Thoracic aorta (tissue), 2 donors: ENCODE results near the gene NKX2-8. TPM values are rescaled to one million over a fixed set of nuclear protein-coding genes. Genes with fewer than 3 reads are reported as not detected.
"Not testable (repeated sequence)": the region's sequence is repeated elsewhere in the genome, so short reads cannot be mapped to it uniquely, and the experiment has no call there.

Experiments used
- ATAC-seq: fragments of 150-250 bp; one replicate; pipeline ENCODE4 v1.8.0; 2017; ENCODE audit warnings: low read depth; ENCODE audit not compliant: insufficient number of reproducible peaks, low FRiP score
- DNase-seq: peaks from one replicate; pipeline ENCODE4 v3.0.0-alpha.2; 2020; ENCODE audit warnings: low spot score
- H3K27ac ChIP-seq, 2 donors: fragments of 200-600 bp; sonication (generic); 1 replicate in 1 of 2; 2 replicates in 1 of 2; pipeline ENCODE4 v1.5.1; 2016; ENCODE audit warnings: mild to moderate bottlenecking in 2 of 2, moderate library complexity in 2 of 2
- H3K27me3 ChIP-seq: fragments of 200-600 bp; sonication (generic); replicated peaks from 2 replicates; pipeline ENCODE4 v1.6.0; 2016; ENCODE audit warnings: mild to moderate bottlenecking; ENCODE audit not compliant: insufficient read depth
- H3K36me3 ChIP-seq: fragments of 200-600 bp; sonication (generic); one replicate; pipeline ENCODE4 v1.5.1; 2016
- H3K4me1 ChIP-seq, 2 donors: fragments of 200-600 bp; sonication (generic); 1 replicate in 1 of 2; 2 replicates in 1 of 2; pipeline versions ENCODE4 v1.5.1 to v1.6.0; 2016; ENCODE audit warnings: low read depth in 2 of 2, mild to moderate bottlenecking in 1 of 2; ENCODE audit not compliant: control insufficient read depth in 1 of 2
- H3K4me3 ChIP-seq: fragments of 200-600 bp; sonication (generic); 2 replicates; pipeline ENCODE4 v1.5.1; 2016; ENCODE audit warnings: mild to moderate bottlenecking
- H3K9me3 ChIP-seq: fragments of 200-600 bp; sonication (generic); 2 replicates; pipeline ENCODE4 v1.5.1; 2016
- total RNA-seq, 2 donors: library from RNA; depleted of rRNA; stranded (reverse); fragments of >200 nt; gene quantifications; one replicate each; pipeline versions ENCODE4 v1.1.0 to v1.2.3, GENCODE V29; 2016
- TF ChIP-seq, protein P1 (sequence below): fragments of 200-600 bp; sonication (generic); IDR thresholded peaks from one replicate; pipeline ENCODE4 v1.5.1; 2019; ENCODE audit warnings: antibody characterized with exemption

The NKX2-8 gene
- total RNA-seq, 2 donors from 2014 or later, result not detected

DNA sequence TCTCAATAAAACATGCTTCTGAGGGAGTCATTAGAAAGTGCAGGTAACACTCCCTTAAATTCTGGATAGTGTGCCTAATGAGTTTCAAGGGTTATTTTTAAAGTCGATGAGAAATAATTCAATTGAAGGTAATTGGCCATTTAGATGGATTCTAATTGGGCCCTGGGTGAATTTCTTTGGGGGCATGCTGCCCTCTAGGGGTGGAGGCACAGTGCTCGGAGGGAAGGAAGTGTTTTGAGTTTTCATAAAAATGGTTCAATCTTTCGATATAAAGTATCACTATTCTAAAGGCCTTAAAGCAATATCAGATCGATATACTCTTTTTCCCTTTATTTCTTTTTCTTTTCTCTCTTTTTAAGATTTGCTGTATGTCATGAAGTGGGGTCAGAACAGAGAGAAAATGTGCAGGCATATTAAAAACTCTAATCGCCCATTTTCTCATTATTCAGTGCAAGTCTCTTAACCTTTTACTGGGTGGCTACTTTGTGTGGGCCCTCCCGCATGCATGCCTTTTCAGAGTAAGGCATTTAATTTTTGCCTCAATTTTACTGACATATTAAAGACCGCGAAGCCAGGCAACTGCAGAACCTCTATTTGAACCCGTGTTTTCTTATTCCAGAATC lies 25.5 kb downstream of the NKX2-8 start:
- Histone ChIP-seq H3K4me1 (no peaks in the 10 kb centered on the region), H3K9me3 (no peaks in the 10 kb centered on the region), H3K36me3 (no peaks in the 10 kb centered on the region), H3K27me3 (no peaks in the 10 kb centered on the region), H3K27ac (no peak overlapping the region), H3K4me3 (no peak overlapping the region)
- TF ChIP-seq, protein P1, sequence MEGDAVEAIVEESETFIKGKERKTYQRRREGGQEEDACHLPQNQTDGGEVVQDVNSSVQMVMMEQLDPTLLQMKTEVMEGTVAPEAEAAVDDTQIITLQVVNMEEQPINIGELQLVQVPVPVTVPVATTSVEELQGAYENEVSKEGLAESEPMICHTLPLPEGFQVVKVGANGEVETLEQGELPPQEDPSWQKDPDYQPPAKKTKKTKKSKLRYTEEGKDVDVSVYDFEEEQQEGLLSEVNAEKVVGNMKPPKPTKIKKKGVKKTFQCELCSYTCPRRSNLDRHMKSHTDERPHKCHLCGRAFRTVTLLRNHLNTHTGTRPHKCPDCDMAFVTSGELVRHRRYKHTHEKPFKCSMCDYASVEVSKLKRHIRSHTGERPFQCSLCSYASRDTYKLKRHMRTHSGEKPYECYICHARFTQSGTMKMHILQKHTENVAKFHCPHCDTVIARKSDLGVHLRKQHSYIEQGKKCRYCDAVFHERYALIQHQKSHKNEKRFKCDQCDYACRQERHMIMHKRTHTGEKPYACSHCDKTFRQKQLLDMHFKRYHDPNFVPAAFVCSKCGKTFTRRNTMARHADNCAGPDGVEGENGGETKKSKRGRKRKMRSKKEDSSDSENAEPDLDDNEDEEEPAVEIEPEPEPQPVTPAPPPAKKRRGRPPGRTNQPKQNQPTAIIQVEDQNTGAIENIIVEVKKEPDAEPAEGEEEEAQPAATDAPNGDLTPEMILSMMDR, result peak; percentile 57
- no peak for DNase-seq
- ATAC-seq, result no peak

DNA sequence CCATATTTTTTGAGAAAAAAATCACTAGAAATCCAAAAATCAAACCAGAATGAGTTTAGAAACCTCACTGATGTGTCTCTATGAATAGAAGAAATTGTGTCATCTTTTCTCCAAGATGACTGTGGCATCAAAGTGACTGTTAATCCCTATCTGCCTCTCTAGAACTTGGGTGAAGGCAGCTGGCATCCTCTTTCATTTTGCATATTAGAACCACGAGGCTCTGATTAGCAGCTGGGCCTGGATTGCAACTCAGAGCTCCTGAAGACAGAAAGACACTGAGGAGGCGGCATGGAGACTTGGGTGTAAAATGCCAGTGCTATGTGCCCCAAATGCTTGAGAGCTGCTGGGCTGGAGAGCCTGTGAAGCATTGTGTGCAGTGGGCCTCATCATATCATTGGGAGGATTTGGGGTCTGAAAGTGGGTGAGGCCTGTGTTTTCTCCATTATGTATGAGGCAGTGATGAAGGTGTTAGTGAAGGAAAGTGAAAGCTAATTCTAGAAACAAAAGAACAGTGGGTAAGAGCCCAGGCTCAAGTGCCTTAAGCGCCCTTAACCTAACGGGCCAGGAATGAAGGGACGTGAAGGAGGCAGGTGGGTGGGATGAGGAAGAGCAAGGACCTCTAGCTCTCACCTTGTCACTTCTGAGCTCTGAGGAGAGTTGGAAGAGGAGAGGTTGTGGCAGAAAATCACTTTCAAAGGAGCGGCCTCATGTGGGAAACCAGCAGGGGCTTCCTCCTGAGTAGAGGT lies 26.2 kb downstream of the NKX2-8 start:
- TF ChIP-seq, protein P1, result no peak
- ATAC-seq (no peak), DNase-seq (no peak)
- Histone ChIP-seq H3K4me3 (no peak overlapping the region), H3K36me3 (no peaks in the 10 kb centered on the region), H3K9me3 (no peaks in the 10 kb centered on the region), H3K27me3 (no peaks in the 10 kb centered on the region), H3K4me1 (no peaks in the 10 kb centered on the region), H3K27ac (no peak overlapping the region)

DNA sequence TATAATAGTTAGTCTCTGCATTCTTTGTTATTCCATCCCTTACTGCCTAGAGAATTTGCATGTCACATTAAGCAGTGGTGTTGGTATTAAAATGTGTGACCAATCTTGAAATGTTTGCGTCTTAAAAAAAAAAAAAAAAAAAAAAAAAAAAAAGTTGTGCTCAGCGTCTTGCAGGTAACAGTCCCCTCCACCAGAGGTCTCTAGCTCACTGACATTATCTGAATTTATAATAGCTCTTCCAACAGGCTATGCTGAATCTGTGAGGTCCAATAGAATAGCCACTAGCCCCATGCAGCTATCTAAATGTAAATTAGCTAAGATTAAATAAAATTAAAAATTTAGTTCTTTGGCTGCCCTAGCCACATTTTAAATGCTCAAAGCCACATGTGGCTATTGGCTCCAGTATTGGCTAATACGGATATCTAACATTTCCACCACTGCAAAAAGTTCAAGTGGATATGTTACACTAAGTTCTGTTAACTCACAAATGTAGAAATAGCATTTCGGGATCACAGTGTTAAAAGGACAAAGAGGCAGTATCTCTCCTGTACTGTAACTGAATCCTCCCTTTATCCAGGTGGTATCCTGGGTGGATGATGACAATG lies 28.7 kb downstream of the NKX2-8 start:
- Histone ChIP-seq H3K27me3 (no peaks in the 10 kb centered on the region), H3K9me3 (no peaks in the 10 kb centered on the region), H3K4me3 (no peak overlapping the region), H3K27ac (no peak overlapping the region), H3K36me3 (no peaks in the 10 kb centered on the region), H3K4me1 (no peaks in the 10 kb centered on the region)
- no peak for ATAC-seq
- TF ChIP-seq, protein P1, result peak; percentile 43
- no peak for DNase-seq

DNA sequence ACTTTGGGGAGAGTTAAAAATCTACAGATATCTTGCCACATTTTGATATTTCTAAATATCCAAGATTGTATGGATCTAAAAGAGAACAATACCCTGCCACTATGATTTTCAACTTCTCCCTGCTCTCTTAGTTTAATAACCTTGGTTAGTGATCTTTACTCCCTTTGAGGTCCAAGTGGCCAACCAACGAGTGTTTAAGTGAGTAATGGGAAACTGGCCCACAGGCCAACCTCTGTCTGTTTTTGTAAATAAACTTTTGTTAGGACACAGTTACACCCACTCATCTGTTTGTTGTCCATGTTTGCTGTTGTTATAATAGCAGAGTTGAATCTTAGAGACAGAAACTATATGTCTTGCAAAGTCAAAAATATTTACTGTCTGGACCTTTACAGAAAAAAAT lies 31.5 kb downstream of the NKX2-8 start:
- H3K9me3 ChIP-seq, result no peaks in the 10 kb centered on the region
- H3K27ac ChIP-seq, result no peak overlapping the region
- H3K4me1 ChIP-seq, result no peaks in the 10 kb centered on the region
- no peak for ATAC-seq
- no peak overlapping the region for H3K4me3 ChIP-seq
- TF ChIP-seq, protein P1, result no peak
- no peaks in the 10 kb centered on the region for H3K27me3 ChIP-seq
- H3K36me3 ChIP-seq, result no peaks in the 10 kb centered on the region
- no peak for DNase-seq

DNA sequence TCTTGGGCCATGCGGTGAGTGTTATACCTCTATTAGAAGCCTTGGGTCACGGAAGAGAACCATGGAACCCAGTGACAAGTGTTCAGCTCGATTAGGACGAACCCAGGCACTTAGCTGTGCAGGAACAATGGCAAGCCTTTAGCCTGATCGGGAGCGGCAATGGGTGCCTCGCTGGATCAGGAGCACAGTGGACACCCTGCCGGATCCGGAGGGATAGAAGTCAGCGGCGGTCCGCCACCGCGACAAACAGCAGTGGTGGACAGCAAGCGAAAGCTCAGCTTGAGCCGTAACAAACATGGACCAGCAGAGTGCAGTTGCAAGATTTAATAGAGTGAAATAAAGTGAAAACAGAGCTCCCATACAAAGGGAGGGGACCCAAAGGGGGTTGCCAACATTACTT lies 38.1 kb downstream of the NKX2-8 start:
- not testable (repeated sequence) for H3K27ac ChIP-seq, ATAC-seq, H3K4me3 ChIP-seq, H3K27me3 ChIP-seq, H3K4me1 ChIP-seq, H3K9me3 ChIP-seq, DNase-seq, H3K36me3 ChIP-seq
